HepG2 (cell line): ENCODE data around the gene RMI1.

Experiments
- CCAR2 ChIP-seq: fragments of 200-400 bp; formaldehyde crosslinking; optimal IDR thresholded peaks from 2 replicates; pipeline ENCODE3; 2018; ENCODE audit warnings: low read depth, mild to moderate bottlenecking, low read length, moderate library complexity
- ERF ChIP-seq: IDR thresholded peaks from 2 replicates; pipeline ENCODE4 v1.6.1; 2018; ENCODE audit warnings: missing biosample characterization, missing genetic modification reagents
- EZH2 ChIP-seq: conservative IDR thresholded peaks from 2 replicates; pipeline ENCODE4 v1.6.1; 2012; ENCODE audit warnings: mild to moderate bottlenecking, low read depth, low read length, moderate library complexity
- PRDM15 ChIP-seq: sonication (generic); formaldehyde crosslinking; IDR thresholded peaks from 2 replicates; pipeline ENCODE4 v1.4.0; 2020; ENCODE audit warnings: missing genetic modification reagents
- RAD21 ChIP-seq: fragments of 450-650 bp; formaldehyde crosslinking; IDR thresholded peaks from 2 replicates; pipeline ENCODE4 v1.5.0; 2020; ENCODE audit warnings: mild to moderate bottlenecking
- RFX5 ChIP-seq: IDR thresholded peaks from 2 replicates; pipeline ENCODE4 v1.6.1; 2011; ENCODE audit warnings: low read depth, low read length, improper control_type of control experiment
- STAG1 ChIP-seq: sonication (generic); formaldehyde crosslinking; IDR thresholded peaks from 2 replicates; pipeline ENCODE4 v1.4.0; 2020; ENCODE audit warnings: missing genetic modification reagents
- ZBTB7A ChIP-seq: sonication (generic); formaldehyde crosslinking; IDR thresholded peaks from 2 replicates; pipeline ENCODE4 v1.8.0; 2022; ENCODE audit warnings: mild to moderate bottlenecking, missing genetic modification reagents
- ZNF615 ChIP-seq: sonication (generic); formaldehyde crosslinking; IDR thresholded peaks from 2 replicates; pipeline ENCODE4 v1.5.0; 2020; ENCODE audit warnings: mild to moderate bottlenecking, missing genetic modification reagents, borderline replicate concordance
- TF ChIP-seq, protein P1 (sequence below): IDR thresholded peaks from 2 replicates; pipeline ENCODE4 v1.6.1; 2016; ENCODE audit warnings: mild to moderate bottlenecking
- TF ChIP-seq, protein P2 (sequence below): sonication (generic); formaldehyde crosslinking; IDR thresholded peaks from 2 replicates; pipeline ENCODE4 v1.5.0; 2020; ENCODE audit warnings: mild to moderate bottlenecking, missing genetic modification reagents, moderate library complexity

- TF ChIP-seq ZNF615 (CRISPR knock-in tag) (no peak), EZH2 (no peak), RAD21 (CRISPR knock-in tag) (no peak), ERF (no peak), ZBTB7A (no peak), RFX5 (no peak), CCAR2 (no peak), STAG1 (no peak), PRDM15 (CRISPR knock-in tag) (no peak)
- TF ChIP-seq, protein P1, sequence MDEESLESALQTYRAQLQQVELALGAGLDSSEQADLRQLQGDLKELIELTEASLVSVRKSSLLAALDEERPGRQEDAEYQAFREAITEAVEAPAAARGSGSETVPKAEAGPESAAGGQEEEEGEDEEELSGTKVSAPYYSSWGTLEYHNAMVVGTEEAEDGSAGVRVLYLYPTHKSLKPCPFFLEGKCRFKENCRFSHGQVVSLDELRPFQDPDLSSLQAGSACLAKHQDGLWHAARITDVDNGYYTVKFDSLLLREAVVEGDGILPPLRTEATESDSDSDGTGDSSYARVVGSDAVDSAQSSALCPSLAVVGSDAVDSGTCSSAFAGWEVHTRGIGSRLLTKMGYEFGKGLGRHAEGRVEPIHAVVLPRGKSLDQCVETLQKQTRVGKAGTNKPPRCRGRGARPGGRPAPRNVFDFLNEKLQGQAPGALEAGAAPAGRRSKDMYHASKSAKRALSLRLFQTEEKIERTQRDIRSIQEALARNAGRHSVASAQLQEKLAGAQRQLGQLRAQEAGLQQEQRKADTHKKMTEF (CRISPR knock-in tag) = no peak
- TF ChIP-seq, protein P2, sequence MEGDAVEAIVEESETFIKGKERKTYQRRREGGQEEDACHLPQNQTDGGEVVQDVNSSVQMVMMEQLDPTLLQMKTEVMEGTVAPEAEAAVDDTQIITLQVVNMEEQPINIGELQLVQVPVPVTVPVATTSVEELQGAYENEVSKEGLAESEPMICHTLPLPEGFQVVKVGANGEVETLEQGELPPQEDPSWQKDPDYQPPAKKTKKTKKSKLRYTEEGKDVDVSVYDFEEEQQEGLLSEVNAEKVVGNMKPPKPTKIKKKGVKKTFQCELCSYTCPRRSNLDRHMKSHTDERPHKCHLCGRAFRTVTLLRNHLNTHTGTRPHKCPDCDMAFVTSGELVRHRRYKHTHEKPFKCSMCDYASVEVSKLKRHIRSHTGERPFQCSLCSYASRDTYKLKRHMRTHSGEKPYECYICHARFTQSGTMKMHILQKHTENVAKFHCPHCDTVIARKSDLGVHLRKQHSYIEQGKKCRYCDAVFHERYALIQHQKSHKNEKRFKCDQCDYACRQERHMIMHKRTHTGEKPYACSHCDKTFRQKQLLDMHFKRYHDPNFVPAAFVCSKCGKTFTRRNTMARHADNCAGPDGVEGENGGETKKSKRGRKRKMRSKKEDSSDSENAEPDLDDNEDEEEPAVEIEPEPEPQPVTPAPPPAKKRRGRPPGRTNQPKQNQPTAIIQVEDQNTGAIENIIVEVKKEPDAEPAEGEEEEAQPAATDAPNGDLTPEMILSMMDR = no peak
These were observed 11.0 kb upstream of the RMI1 start for GRCh38 chr9:83969602-83970001.
